Gastrocnemius medialis (tissue), 4 donors: ENCODE data around the gene PIK3R1. TPM values are rescaled to one million over a fixed set of nuclear protein-coding genes. Genes with fewer than 3 reads are reported as not detected.

Source experiments
- ATAC-seq, 2 donors: fragments of 150-250 bp; one replicate each; pipeline ENCODE4 v1.9.1; 2016
- DNase-seq, 2 donors: peaks; one replicate each; pipeline ENCODE4 v3.0.0-alpha.2; 2019
- H3K27ac ChIP-seq, 4 donors: fragments of 200-600 bp; sonication (generic); 1 replicate in 1 of 4; 2 replicates in 3 of 4; pipeline ENCODE4 v1.5.1; 2016 to 2018; ENCODE audit warnings: mild to moderate bottlenecking in 2 of 4, moderate library complexity in 1 of 4
- H3K27me3 ChIP-seq, 3 donors: fragments of 200-600 bp; sonication (generic) in 2 of 3; 1 replicate in 1 of 3; 2 replicates in 2 of 3; pipeline versions ENCODE4 v1.5.1 to v1.6.0; 2016 to 2019; ENCODE audit warnings: mild to moderate bottlenecking in 1 of 3, moderate library complexity in 1 of 3
- H3K36me3 ChIP-seq, 2 donors: fragments of 200-600 bp; sonication (generic) in 1 of 2; one replicate each; pipeline ENCODE4 v1.5.1; 2017 to 2018
- H3K4me1 ChIP-seq, 2 donors: fragments of 200-600 bp; sonication (generic) in 1 of 2; one replicate each; pipeline ENCODE4 v1.5.1; 2016 to 2017; ENCODE audit warnings: mild to moderate bottlenecking in 2 of 2
- H3K4me3 ChIP-seq, 4 donors: fragments of 200-600 bp; sonication (generic) in 3 of 4; 1 replicate in 1 of 4; 2 replicates in 3 of 4; pipeline ENCODE4 v1.5.1; 2016 to 2019; ENCODE audit warnings: mild to moderate bottlenecking in 2 of 4
- H3K9me3 ChIP-seq, 3 donors: fragments of 200-600 bp; sonication (generic) in 2 of 3; 1 replicate in 1 of 3; 2 replicates in 2 of 3; pipeline ENCODE4 v1.5.1; 2016 to 2019
- CTCF ChIP-seq, 5 experiments: fragments of 450-650 bp in 3 of 5; fragments of 200-600 bp in 2 of 5; sonication (generic) in 2 of 5; IDR thresholded peaks in 4 of 5; conservative IDR thresholded peaks in 1 of 5; 1 replicate in 4 of 5; 2 replicates in 1 of 5; pipeline ENCODE4 v1.5.1; 2016 to 2019; ENCODE audit warnings: antibody characterized with exemption in 5 of 5, mild to moderate bottlenecking in 3 of 5, moderate library complexity in 3 of 5
- POLR2A ChIP-seq, 2 donors: fragments of 450-650 bp; IDR thresholded peaks; one replicate each; pipeline ENCODE4 v1.6.1; 2017; ENCODE audit warnings: antibody characterized with exemption in 2 of 2, mild to moderate bottlenecking in 2 of 2, moderate library complexity in 2 of 2
- in situ Hi-C, 4 donors: fragments of 200-750 bp; cut with MboI; loops; one replicate each; pipeline versions ENCODE4 v1.15.0 to v1.8.0; 2017; ENCODE audit warnings: low sequenced_read_pairs in 4 of 4
- intact Hi-C: fragments of 100-400 bp; cut with DNase I; formaldehyde crosslinking; loops from one replicate; pipeline ENCODE4 v1.15.1; 2023; ENCODE audit warnings: low total_unique reads
- total RNA-seq, 4 donors: library from RNA; depleted of rRNA; stranded (reverse); fragments of >200 nt; gene quantifications; one replicate each; pipeline versions ENCODE4 v1.1.0 to v1.2.3, GENCODE V29; 2016

The PIK3R1 gene
- total RNA-seq, 4 donors from 2014 or later, result 87.2 to 129 (median 100) TPM

GRCh38 chr5:68269820-68270219 is 54.3 kb downstream of the PIK3R1 start:
- intact Hi-C loops (loop anchor here (5.0 kb wide), 1 partner anchor 1023 kb away; no protein-coding TSS in a partner anchor), in situ Hi-C loops (loop anchor here in 3 of 4 donors (25.0 kb wide), 3 partner anchors 583 to 1033 kb away; no protein-coding TSS in a partner anchor)
- no peak for DNase-seq
- H3K27ac ChIP-seq, result peak overlapping the region in 1 of 4 donors; percentile 58
- H3K36me3 ChIP-seq, result no peaks in the 10 kb centered on the region
- no peaks in the 10 kb centered on the region for H3K27me3 ChIP-seq
- no peak overlapping the region for H3K4me3 ChIP-seq
- peaks cover 58 to 68% of the 10 kb centered on the region in 2 donors for H3K4me1 ChIP-seq
- TF ChIP-seq CTCF (IDR thresholded peaks at IDR 0.05 in 4 of 5, conservative IDR thresholded peaks at IDR 0.05 in 1 of 5) (no peak), POLR2A (IDR thresholded peaks at IDR 0.05) (no peak)
- no peak for ATAC-seq
- H3K9me3 ChIP-seq, result no peaks in the 10 kb centered on the region

GRCh38 chr5:68270399-68270975 is 54.9 kb downstream of the PIK3R1 start:
- Histone ChIP-seq H3K36me3 (no peaks in the 10 kb centered on the region), H3K4me3 (no peak overlapping the region), H3K27me3 (no peaks in the 10 kb centered on the region), H3K9me3 (no peaks in the 10 kb centered on the region), H3K4me1 (peaks cover 51 to 62% of the 10 kb centered on the region in 2 donors), H3K27ac (no peak overlapping the region)
- ATAC-seq (no peak), DNase-seq (no peak)
- intact Hi-C loops, result no loop called here
- TF ChIP-seq POLR2A (IDR thresholded peaks at IDR 0.05) (no peak), CTCF (IDR thresholded peaks at IDR 0.05 in 4 of 5, conservative IDR thresholded peaks at IDR 0.05 in 1 of 5) (no peak)
- in situ Hi-C loops, result loop anchor here in 3 of 4 donors (25.0 kb wide), 3 partner anchors 583 to 1033 kb away; no protein-coding TSS in a partner anchor

- peaks cover 0 to 5% of the 10 kb centered on the region in 2 donors for H3K36me3 ChIP-seq
- no peaks in the 10 kb centered on the region for H3K27me3 ChIP-seq
- TF ChIP-seq CTCF (IDR thresholded peaks at IDR 0.05 in 4 of 5, conservative IDR thresholded peaks at IDR 0.05 in 1 of 5) (no peak), POLR2A (IDR thresholded peaks at IDR 0.05) (no peak)
- ATAC-seq (no peak), DNase-seq (no peak)
- no peaks in the 10 kb centered on the region for H3K9me3 ChIP-seq
- no peak overlapping the region for H3K4me3 ChIP-seq
- in situ Hi-C loops, result loop anchor here in 3 of 4 donors (25.0 kb wide), 3 partner anchors 584 to 1034 kb away; no protein-coding TSS in a partner anchor
- H3K27ac ChIP-seq, result no peak overlapping the region
- peaks cover 46 to 55% of the 10 kb centered on the region in 2 donors for H3K4me1 ChIP-seq
- intact Hi-C loops, result no loop called here
These were observed 55.6 kb downstream of the PIK3R1 start for GRCh38 chr5:68271124-68271523.

GRCh38 chr5:68272289-68272688 is 56.7 kb downstream of the PIK3R1 start:
- Histone ChIP-seq H3K27ac (no peak overlapping the region), H3K36me3 (peaks cover 0 to 15% of the 10 kb centered on the region in 2 donors), H3K27me3 (no peaks in the 10 kb centered on the region), H3K9me3 (no peaks in the 10 kb centered on the region), H3K4me3 (no peak overlapping the region), H3K4me1 (peaks cover 38 to 46% of the 10 kb centered on the region in 2 donors)
- TF ChIP-seq POLR2A (IDR thresholded peaks at IDR 0.05) (no peak), CTCF (IDR thresholded peaks at IDR 0.05 in 4 of 5, conservative IDR thresholded peaks at IDR 0.05 in 1 of 5) (peak in 1 of 5 experiments; percentile 15)
- ATAC-seq, result no peak
- intact Hi-C loops, result no loop called here
- in situ Hi-C loops, result loop anchor here in 3 of 4 donors (25.0 kb wide), 3 partner anchors 585 to 1035 kb away; no protein-coding TSS in a partner anchor
- DNase-seq, result no peak
